Uterine smooth muscle cell (primary cell): ENCODE results near the gene FEN1. TPM values are rescaled to one million over a fixed set of nuclear protein-coding genes. Genes with fewer than 3 reads are reported as not detected.

Experiments
- total RNA-seq: library from RNA; depleted of rRNA; stranded (reverse); fragments of >200 nt; gene quantifications from 2 replicates; pipeline ENCODE4 v1.2.3, GENCODE V29; 2014

The FEN1 gene
- total RNA-seq, result 16.0 and 74.3 TPM in 2 replicates

GRCh38 chr11:61792310-61793082 is at the start of gene FEN1, which contains the start of gene TMEM258:
TSS of gene FEN1 (plus strand) at chr11:61792911. CDS start at chr11:61795362, 2,451 bp downstream.
TSS of gene TMEM258 (minus strand) at chr11:61792599. CDS start at chr11:61792558, 41 bp downstream.

GRCh38 chr11:61752117-61752924 is 40.4 kb upstream of the FEN1 start, which contains the start of gene MYRF:
TSS of gene MYRF (plus strand) at chr11:61752636. CDS start at chr11:61752745, 109 bp downstream.

GRCh38 chr11:61816736-61817455 is 24.2 kb downstream of the FEN1 start, which contains the start of gene FADS1:
TSS of gene FADS1 (minus strand) at chr11:61817003. CDS start at chr11:61816929, 74 bp downstream.

GRCh38 chr11:61827571-61828378 is 35.1 kb downstream of the FEN1 start, which contains the start of gene FADS2:
TSS of gene FADS2 (plus strand) at chr11:61828300. CDS start at chr11:61828391, 91 bp downstream.

Other genes with a start within 250 kb of the FEN1 start
- 31.4 and 43.6 TPM in 2 replicates for gene SYT7, start 211.8 kb upstream of the FEN1 start, total RNA-seq
- gene DAGLA, start 112.5 kb upstream of the FEN1 start, total RNA-seq, result 3.5 and 3.8 TPM in 2 replicates
- gene MYRF, start 40.3 kb upstream of the FEN1 start, total RNA-seq, result 0.25 and 0.55 TPM in 2 replicates
- 38.6 and 78.7 TPM in 2 replicates for gene TMEM258, start 312 bp upstream of the FEN1 start, total RNA-seq
- 105 and 168 TPM in 2 replicates for gene FADS1, start 24.1 kb downstream of the FEN1 start, total RNA-seq
- 384 and 476 TPM in 2 replicates for gene FADS2, start 35.4 kb downstream of the FEN1 start, total RNA-seq
- gene FADS3, start 98.6 kb downstream of the FEN1 start, total RNA-seq, result 55.4 and 117 TPM in 2 replicates
- 12.5 and 19.1 TPM in 2 replicates for gene RAB3IL1, start 124.7 kb downstream of the FEN1 start, total RNA-seq
- 3.1 and 7.1 TPM in 2 replicates for gene BEST1, start 157.4 kb downstream of the FEN1 start, total RNA-seq
- gene FTH1, start 174.7 kb downstream of the FEN1 start, total RNA-seq, result 455 and 1,494 TPM in 2 replicates